ENCODE results near the gene HDAC9. TPM values are rescaled to one million over a fixed set of nuclear protein-coding genes. Genes with fewer than 3 reads are reported as not detected.

Gene HDAC9
- total RNA-seq, 1 experiment from 2014 or later: 31.9 TPM

- Histone ChIP-seq H3K4me1 (ENCODE audit: insufficient read depth, low read length, poor library complexity, severe bottlenecking) (peaks cover 18% of the 10 kb centered on the region), H3K27me3 (replicated peaks; ENCODE audit: insufficient read depth, low read depth, low read length, poor library complexity) (no peaks in the 10 kb centered on the region), H3K27ac (ENCODE audit: low read depth, low read length, poor library complexity, severe bottlenecking) (no peak overlapping the region), H3K4me3 (ENCODE audit: low read depth, low read length, poor library complexity, severe bottlenecking) (no peak overlapping the region), H3K9me3 (ENCODE audit: low read depth, low read length, poor library complexity, severe bottlenecking) (no peaks in the 10 kb centered on the region), H3K36me3 (ENCODE audit: insufficient read depth, low read length, poor library complexity, severe bottlenecking) (no peaks in the 10 kb centered on the region)
- TF ChIP-seq EZH2 (IDR thresholded peaks at IDR 0.05; ENCODE audit: borderline replicate concordance, low read depth, low read length, poor library complexity, severe bottlenecking): no peak
- peak; percentile 75 for TF ChIP-seq CTCF (conservative IDR thresholded peaks at IDR 0.05; ENCODE audit: low read depth, low read length)
- no TSS peak for BruUV-seq (replicated peaks)
- CTCF ChIA-PET: no interaction called here
- POLR2A ChIA-PET (ENCODE audit: low non-redundant PET): no interaction called here
- DNase-seq (ENCODE audit: low spot score): peak; percentile 77
- intact Hi-C loops (cut with micrococcal nuclease; ENCODE audit: unreplicated experiment): loop anchor here (5.0 kb wide), 2 partner anchors 429 to 749 kb away; no protein-coding TSS in a partner anchor
Measured at GRCh38 chr7:18693406-18693805, 197.9 kb downstream of the HDAC9 start.

GRCh38 chr7:18693816-18694215 is 198.3 kb downstream of the HDAC9 start:
- Histone ChIP-seq H3K4me3 (ENCODE audit: low read depth, low read length, poor library complexity, severe bottlenecking) (no peak overlapping the region), H3K9me3 (ENCODE audit: low read depth, low read length, poor library complexity, severe bottlenecking) (no peaks in the 10 kb centered on the region), H3K27ac (ENCODE audit: low read depth, low read length, poor library complexity, severe bottlenecking) (no peak overlapping the region), H3K27me3 (replicated peaks; ENCODE audit: insufficient read depth, low read depth, low read length, poor library complexity) (no peaks in the 10 kb centered on the region), H3K36me3 (ENCODE audit: insufficient read depth, low read length, poor library complexity, severe bottlenecking) (no peaks in the 10 kb centered on the region), H3K4me1 (ENCODE audit: insufficient read depth, low read length, poor library complexity, severe bottlenecking) (peaks cover 17% of the 10 kb centered on the region)
- POLR2A ChIA-PET (ENCODE audit: low non-redundant PET): no interaction called here
- DNase-seq (ENCODE audit: low spot score): no peak
- intact Hi-C loops (cut with micrococcal nuclease; ENCODE audit: unreplicated experiment): loop anchor here (5.0 kb wide), 2 partner anchors 428 to 748 kb away; no protein-coding TSS in a partner anchor
- BruUV-seq (replicated peaks): no TSS peak
- CTCF ChIA-PET: no interaction called here
- TF ChIP-seq CTCF (conservative IDR thresholded peaks at IDR 0.05; ENCODE audit: low read depth, low read length) (no peak), EZH2 (IDR thresholded peaks at IDR 0.05; ENCODE audit: borderline replicate concordance, low read depth, low read length, poor library complexity, severe bottlenecking) (no peak)

GRCh38 chr7:18694484-18694883 is 198.9 kb downstream of the HDAC9 start:
- POLR2A ChIA-PET (ENCODE audit: low non-redundant PET): no interaction called here
- Histone ChIP-seq H3K4me1 (ENCODE audit: insufficient read depth, low read length, poor library complexity, severe bottlenecking) (peaks cover 12% of the 10 kb centered on the region), H3K9me3 (ENCODE audit: low read depth, low read length, poor library complexity, severe bottlenecking) (no peaks in the 10 kb centered on the region), H3K27me3 (replicated peaks; ENCODE audit: insufficient read depth, low read depth, low read length, poor library complexity) (no peaks in the 10 kb centered on the region), H3K27ac (ENCODE audit: low read depth, low read length, poor library complexity, severe bottlenecking) (no peak overlapping the region), H3K4me3 (ENCODE audit: low read depth, low read length, poor library complexity, severe bottlenecking) (no peak overlapping the region), H3K36me3 (ENCODE audit: insufficient read depth, low read length, poor library complexity, severe bottlenecking) (no peaks in the 10 kb centered on the region)
- intact Hi-C loops (cut with micrococcal nuclease; ENCODE audit: unreplicated experiment): loop anchor here (5.0 kb wide), 2 partner anchors 428 to 748 kb away; no protein-coding TSS in a partner anchor
- no peak for TF ChIP-seq EZH2 (IDR thresholded peaks at IDR 0.05; ENCODE audit: borderline replicate concordance, low read depth, low read length, poor library complexity, severe bottlenecking)
- TF ChIP-seq CTCF (conservative IDR thresholded peaks at IDR 0.05; ENCODE audit: low read depth, low read length): no peak
- BruUV-seq (replicated peaks): no TSS peak
- CTCF ChIA-PET: no interaction called here
- no peak for DNase-seq (ENCODE audit: low spot score)
